ENCODE results near the gene RHO. TPM values are rescaled to one million over a fixed set of nuclear protein-coding genes. Genes with fewer than 3 reads are reported as not detected.
"Not testable (repeated sequence)": the region's sequence is repeated elsewhere in the genome, so short reads cannot be mapped to it uniquely, and the experiment has no call there.

Gene RHO
- total RNA-seq, 2 experiments from 2014 or later = not detected

- CTCF ChIA-PET = no interaction called here
- POLR2A ChIA-PET = no interaction called here
These were observed 7.9 kb downstream of the RHO start for GRCh38 chr3:129536374-129536667.

- ChIA-PET CTCF (interaction anchor here (0.7 kb wide), 1 partner anchor 46 kb away, joined by 3 read pairs; no protein-coding TSS in a partner anchor), POLR2A (no interaction called here)
These were observed 8.4 kb downstream of the RHO start for GRCh38 chr3:129536804-129537203.

DNA sequence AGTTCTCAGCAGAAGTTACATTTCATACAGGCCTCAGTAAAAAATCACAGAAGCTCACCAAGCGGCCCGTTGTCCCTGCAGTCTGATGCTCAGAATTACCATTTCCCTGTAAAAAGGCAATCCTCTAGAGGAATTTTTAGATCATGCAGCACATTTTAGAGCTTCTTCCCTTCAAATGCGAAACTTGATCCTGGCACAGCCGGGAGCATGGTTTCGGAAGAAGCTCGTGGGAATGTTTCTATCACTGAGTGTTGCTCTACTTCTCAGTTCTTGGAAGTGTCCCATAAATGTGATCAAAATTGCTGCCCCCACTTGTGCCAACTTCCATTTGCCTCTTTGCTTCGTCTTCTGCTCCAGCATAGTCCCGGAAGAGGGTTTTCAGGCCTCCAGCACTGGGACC is 10.8 kb downstream of the RHO start:
- ChIA-PET POLR2A (no interaction called here), CTCF (no interaction called here)

GRCh38 chr3:129540776-129541516 is 12.5 kb downstream of the RHO start:
- ChIA-PET POLR2A (no interaction called here), CTCF (no interaction called here)

DNA sequence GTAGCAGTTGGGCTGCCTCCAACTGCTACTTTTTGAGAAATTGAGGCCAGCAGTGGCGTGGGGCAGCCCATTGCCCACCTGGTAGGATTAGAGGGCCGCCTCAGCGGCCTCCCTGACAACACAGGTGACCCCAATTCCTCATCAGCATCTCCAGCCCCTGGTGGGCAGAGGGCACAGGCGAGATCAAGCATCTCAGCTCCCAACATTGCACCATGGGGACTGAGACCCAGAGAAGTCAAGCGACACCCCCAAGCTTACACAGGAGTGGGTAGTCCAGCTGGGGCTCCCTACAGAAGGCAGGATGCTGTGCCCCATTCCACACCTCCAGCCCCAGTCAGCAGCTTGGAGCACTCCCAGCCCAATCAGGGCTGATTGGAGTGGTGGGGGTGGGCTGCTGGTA is 14.3 kb downstream of the RHO start:
- ChIA-PET POLR2A (no interaction called here), CTCF (no interaction called here)

- ChIA-PET POLR2A (no interaction called here), CTCF (no interaction called here)
These were observed 14.8 kb downstream of the RHO start, which contains the start of gene H1-8 for GRCh38 chr3:129543156-129543790. Gene H1-8 (plus strand): TSS chr3:129543175. CDS start chr3:129543219, 44 bp downstream.

- CTCF ChIA-PET = no interaction called here
- POLR2A ChIA-PET = no interaction called here
These were observed 15.6 kb downstream of the RHO start for GRCh38 chr3:129543999-129544398.

- POLR2A ChIA-PET, CTCF ChIA-PET: not testable (repeated sequence)
These were observed 17.5 kb downstream of the RHO start for GRCh38 chr3:129545951-129546350.

- CTCF ChIA-PET = no interaction called here
These were observed 18.8 kb downstream of the RHO start for GRCh38 chr3:129547241-129547640.

DNA sequence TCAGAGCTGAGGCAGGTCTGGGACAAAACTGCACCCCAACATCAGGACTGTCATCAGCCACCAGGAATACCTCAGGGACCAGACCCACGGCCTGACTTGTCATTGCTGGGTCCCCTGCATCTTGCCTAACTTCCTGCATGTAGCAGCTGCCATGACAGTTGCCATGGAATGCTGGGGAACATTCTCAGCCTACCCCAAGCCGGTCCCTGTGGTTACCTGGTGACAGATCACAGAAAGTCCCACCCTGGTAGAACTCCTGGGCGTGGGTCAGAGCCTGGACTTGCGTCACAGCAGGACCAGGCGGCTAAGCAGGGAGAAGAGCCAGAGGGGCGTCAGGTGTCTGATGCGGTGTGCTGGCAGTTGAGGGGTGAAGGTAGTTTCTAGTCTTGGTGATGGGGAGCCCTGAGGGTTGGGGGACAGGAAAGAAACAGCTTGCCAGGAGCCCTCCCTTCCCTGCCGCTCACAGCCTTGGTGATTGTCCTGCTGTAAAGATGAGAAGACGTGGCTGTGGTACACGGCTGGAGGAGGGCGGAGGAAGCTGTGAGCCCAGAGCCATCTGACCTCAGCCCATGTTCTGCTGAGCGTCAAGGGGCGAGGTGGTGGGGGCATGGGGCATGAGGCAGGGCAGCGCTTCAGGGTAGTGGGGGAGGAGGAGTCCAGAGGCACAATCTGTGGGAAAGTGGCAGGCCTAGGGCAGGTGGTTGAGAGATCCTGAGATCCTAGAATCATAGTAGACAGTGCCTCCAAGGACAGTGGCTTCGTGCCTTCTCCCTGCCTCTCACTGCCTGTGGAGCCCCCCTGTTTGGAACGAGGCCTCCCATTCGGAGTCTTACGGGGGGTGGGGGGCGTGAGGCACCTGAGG is 19.9 kb downstream of the RHO start:
- ChIA-PET CTCF (no interaction called here), POLR2A (no interaction called here)

More at GRCh38 chr3:129547241-129547640, 18.8 kb downstream of the RHO start:
- POLR2A ChIA-PET = no interaction called here

- POLR2A ChIA-PET = no interaction called here
- CTCF ChIA-PET = no interaction called here
These were observed 20.8 kb downstream of the RHO start for GRCh38 chr3:129549006-129549800.

GRCh38 chr3:129549805-129550204 is 21.4 kb downstream of the RHO start:
- POLR2A ChIA-PET = no interaction called here
- CTCF ChIA-PET = no interaction called here

DNA sequence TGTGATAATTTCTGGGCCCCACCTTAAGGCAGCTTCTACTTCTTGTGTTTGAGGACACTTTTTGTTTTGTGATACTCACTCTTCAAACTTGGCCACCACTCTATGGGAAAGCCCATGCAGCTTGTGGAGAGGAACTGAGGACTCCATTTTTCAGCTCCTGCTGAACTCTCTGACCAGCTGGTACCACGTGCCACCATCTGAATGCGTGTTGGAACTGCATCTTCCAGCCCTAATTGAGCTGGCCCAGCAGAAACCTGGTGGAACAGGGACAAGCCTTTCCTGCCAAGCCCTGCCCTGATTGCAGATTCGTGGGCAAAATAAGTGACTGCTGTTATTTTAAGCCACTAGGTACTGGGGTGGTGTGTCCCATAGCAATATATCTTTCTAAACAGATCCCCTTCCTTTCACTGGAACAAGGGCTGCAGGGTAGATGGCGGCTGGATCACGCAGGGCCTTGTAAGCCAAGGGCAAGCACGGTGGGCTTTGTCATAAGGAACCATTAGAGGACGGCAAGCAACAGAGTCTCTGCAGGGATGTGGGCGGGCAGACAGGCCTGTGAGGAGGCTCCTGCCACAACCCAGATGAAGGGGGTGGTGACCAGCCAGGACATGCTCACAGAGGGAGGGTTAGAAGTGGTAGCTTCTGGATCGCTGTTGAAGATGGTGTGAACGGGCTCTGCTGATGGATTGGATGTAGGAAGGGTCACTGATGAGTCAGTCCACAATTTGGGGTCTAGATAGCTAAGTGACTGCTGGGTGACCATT is 24.0 kb downstream of the RHO start:
- POLR2A ChIA-PET = no interaction called here

GRCh38 chr3:129553171-129553570 is 24.7 kb downstream of the RHO start:
- CTCF ChIA-PET = no interaction called here

More for the DNA sequence above, 24.0 kb downstream of the RHO start:
- CTCF ChIA-PET = no interaction called here

GRCh38 chr3:129553719-129554118 is 25.3 kb downstream of the RHO start:
- POLR2A ChIA-PET = no interaction called here
- CTCF ChIA-PET = no interaction called here

More at GRCh38 chr3:129553171-129553570, 24.7 kb downstream of the RHO start:
- POLR2A ChIA-PET = no interaction called here

DNA sequence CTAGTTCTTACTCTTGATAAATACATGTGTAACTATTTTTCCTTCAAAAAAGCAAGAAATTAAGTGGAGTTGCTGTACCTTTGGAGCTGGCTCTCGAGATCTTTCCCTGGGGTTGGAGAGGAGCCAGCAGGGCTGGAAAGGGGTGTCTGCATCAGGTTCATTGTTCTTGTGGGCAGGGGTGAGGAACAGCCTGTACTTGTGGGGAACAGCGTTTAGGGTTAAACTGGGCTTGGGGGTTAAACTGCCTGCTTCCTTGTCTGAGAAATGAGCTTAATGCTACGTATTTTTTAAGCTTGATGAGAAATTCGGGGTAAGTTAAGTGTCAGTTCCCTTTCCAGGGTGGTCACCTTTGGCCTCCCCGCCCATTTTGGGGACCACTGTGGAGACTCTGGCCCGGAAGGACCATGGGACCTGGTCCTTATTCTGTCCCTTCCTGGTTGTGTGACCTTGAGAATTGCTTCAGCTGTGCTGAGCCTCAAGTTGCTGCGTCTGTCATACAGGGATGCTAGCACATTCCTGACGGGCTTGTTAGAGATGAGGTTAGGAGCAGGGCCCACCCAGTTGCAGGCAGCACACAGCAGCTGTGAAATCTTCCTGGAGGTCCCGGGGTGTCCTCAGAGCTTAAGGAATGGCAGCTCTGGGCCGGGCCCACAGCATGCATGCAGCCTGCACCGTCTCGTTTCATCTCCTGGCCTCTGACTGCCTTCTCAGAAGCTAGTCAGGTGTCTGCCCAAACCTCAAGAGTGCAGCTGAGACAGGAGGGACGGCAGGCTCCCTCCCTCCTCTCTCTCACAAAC is 26.1 kb downstream of the RHO start:
- CTCF ChIA-PET = no interaction called here
- POLR2A ChIA-PET = no interaction called here

DNA sequence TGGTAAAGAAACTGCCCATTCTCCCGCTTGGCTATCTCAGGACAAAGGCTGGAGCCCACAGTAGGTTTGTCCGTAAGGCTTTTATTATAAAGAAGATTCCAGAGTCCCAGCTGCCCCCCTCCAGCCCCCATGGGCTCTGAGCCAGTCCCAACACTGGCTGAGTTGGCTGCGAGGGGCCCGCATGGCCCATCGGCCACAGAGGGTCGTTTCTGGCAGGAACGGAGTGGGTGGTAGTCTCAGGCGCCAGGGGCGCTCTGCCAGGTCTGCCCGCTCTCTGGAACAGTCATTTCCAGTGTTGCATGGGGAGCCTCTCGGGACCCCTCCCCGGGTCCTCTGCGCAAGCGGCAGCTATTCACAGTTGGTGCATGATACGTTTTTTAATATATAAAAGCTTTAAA is 26.7 kb downstream of the RHO start:
- CTCF ChIA-PET = no interaction called here

DNA sequence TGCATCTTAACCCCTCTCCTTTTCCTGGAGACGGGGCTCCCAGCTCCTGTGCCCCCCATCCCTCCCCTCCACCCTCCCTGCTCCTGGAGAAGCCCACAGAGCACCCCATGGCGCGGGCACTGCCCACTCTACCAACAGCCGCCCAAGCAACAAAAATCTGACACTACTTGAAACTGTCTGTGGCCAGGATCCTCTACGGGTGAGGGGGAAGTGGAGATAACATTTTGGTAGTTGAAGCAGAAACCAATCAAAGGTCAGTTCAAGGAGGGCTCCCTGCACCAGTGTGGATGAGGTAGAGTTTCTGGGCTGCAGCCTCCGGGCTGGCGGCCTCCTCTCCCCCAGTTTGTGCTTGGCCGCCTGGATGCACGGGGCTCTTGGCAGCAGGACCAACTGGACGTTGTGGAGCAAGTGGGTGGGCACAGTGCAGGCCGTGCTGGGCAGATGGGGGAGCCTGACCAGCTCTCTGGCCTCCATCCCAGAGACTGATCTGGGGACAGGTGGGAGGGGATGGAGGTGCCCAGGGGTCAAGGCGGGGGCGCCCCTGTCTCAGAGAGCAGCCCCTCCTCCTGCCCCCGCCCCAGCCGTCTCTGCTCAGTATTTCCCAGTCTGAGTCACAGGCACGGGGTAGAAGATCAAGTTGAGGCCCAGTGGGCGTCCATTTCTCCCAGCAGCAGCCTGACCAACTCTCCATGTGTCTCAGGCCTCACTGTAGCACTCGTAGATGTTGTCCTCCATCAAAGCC is 27.3 kb downstream of the RHO start:
- POLR2A ChIA-PET = no interaction called here
- CTCF ChIA-PET = no interaction called here

More for the DNA sequence above, 26.7 kb downstream of the RHO start:
- POLR2A ChIA-PET = no interaction called here

Measured in activated CD8-positive, alpha-beta memory T cell treated with anti-CD3 and anti-CD28 coated beads for 36 hours (primary cell).